Stomach (tissue), 9 donors: ENCODE data around the gene PRUNE1. TPM values are rescaled to one million over a fixed set of nuclear protein-coding genes. Genes with fewer than 3 reads are reported as not detected.

ENCODE experiments used
- DNase-seq, 2 donors: peaks; one replicate each; pipeline versions ENCODE4 v3.0.0 to v3.0.0-alpha.2; 2013 to 2019
- H3K27ac ChIP-seq, 5 donors: fragments of 200-600 bp in 4 of 5; sonication (generic) in 4 of 5; one replicate each; pipeline ENCODE4 v1.5.1; 2013 to 2019; ENCODE audit warnings: mild to moderate bottlenecking in 1 of 5, moderate library complexity in 1 of 5
- H3K27me3 ChIP-seq, 3 donors: fragments of 200-600 bp; sonication (generic); one replicate each; pipeline ENCODE4 v1.5.1; 2017 to 2019; ENCODE audit warnings: mixed run types in 1 of 3
- H3K36me3 ChIP-seq, 4 donors: fragments of 200-600 bp; sonication (generic); 1 replicate in 3 of 4; 2 replicates in 1 of 4; pipeline ENCODE4 v1.5.1; 2016 to 2019
- H3K4me1 ChIP-seq, 4 donors: fragments of 200-600 bp; sonication (generic); one replicate each; pipeline ENCODE4 v1.5.1; 2016 to 2019
- H3K4me3 ChIP-seq, 4 donors: fragments of 200-600 bp; sonication (generic) in 3 of 4; one replicate each; pipeline ENCODE4 v1.5.1; 2016 to 2019; ENCODE audit warnings: mild to moderate bottlenecking in 1 of 4
- H3K9me3 ChIP-seq, 4 donors: fragments of 200-600 bp; sonication (generic); one replicate each; pipeline ENCODE4 v1.5.1; 2016 to 2019
- CTCF ChIP-seq, 7 experiments: fragments of 450-650 bp in 4 of 7; fragments of 200-600 bp in 3 of 7; sonication (generic) in 3 of 7; IDR thresholded peaks; one replicate each; pipeline ENCODE4 v1.5.1; 2016 to 2019; ENCODE audit warnings: antibody characterized with exemption in 7 of 7, control low read depth in 2 of 7, mild to moderate bottlenecking in 1 of 7
- EP300 ChIP-seq: sonication (generic); formaldehyde crosslinking; IDR thresholded peaks from one replicate; pipeline ENCODE4 v1.6.1; 2017; ENCODE audit warnings: antibody characterized with exemption
- POLR2A ChIP-seq, 4 donors: fragments of 450-650 bp; IDR thresholded peaks; one replicate each; pipeline ENCODE4 v1.6.1; 2016; ENCODE audit warnings: antibody characterized with exemption in 4 of 4, control low read depth in 2 of 4, mild to moderate bottlenecking in 1 of 4, moderate library complexity in 1 of 4
- POLR2AphosphoS5 ChIP-seq, 3 donors: sonication (generic); formaldehyde crosslinking; IDR thresholded peaks; one replicate each; pipeline ENCODE4 v1.6.1; 2016; ENCODE audit warnings: antibody characterized with exemption in 3 of 3
- WGBS, 5 donors: extraction: QIAGEN DNeasy Blood & Tissue Kit in 3 of 5; methylation state at CpG; one replicate each; pipeline versions ENCODE4 v1.1.5 to v1.1.7; 2013 to 2018; 5-methylcytosine and 5-hydroxymethylcytosine counted together
- intact Hi-C: fragments of 100-400 bp; cut with DNase I; formaldehyde crosslinking; loops from one replicate; pipeline ENCODE4 v1.15.1; 2023; ENCODE audit warnings: low total_unique reads
- polyA plus RNA-seq, 3 donors: library from polyadenylated mRNA; stranded (reverse); fragments of 200-250 nt; gene quantifications; one replicate each; pipeline ENCODE4 v1.2.3, GENCODE V29; 2013
- total RNA-seq, 5 donors: library from RNA; depleted of rRNA; stranded (reverse); fragments of >200 nt; gene quantifications; one replicate each; pipeline versions ENCODE4 v1.1.0 to v1.2.3, GENCODE V29; 2014 to 2016
- donor health status: healthy with polysubstance abuse.
- donor health status: Bipolar disorder and iron deficiency.
- donor health status: healthy.

PRUNE1 gene
- total and polyA plus RNA-seq, 8 donors: 2.9 to 118 (median 13.7) TPM

GRCh38 chr1:150981177-150981804 is 27.0 kb upstream of the PRUNE1 start:
- peak; percentile 59 to 67 for DNase-seq
- peaks cover 40 to 63% (median 58%) of the 10 kb centered on the region in 4 donors for H3K4me1 ChIP-seq
- H3K27ac ChIP-seq: peak overlapping the region in 3 of 5 donors; percentile 31 to 61 (median 60)

GRCh38 chr1:150981805-150982712 is 26.2 kb upstream of the PRUNE1 start, which contains the start of gene ANXA9:
Gene ANXA9 (plus strand): TSS chr1:150982292. CDS start chr1:150983106, 814 bp downstream.
- TF ChIP-seq POLR2A (IDR thresholded peaks at IDR 0.05) (no peak), EP300 (no peak), POLR2AphosphoS5 (IDR thresholded peaks at IDR 0.05) (no peak), CTCF (IDR thresholded peaks at IDR 0.05) (no peak)
- peaks cover 38 to 55% (median 51%) of the 10 kb centered on the region in 4 donors for H3K4me1 ChIP-seq
- no peak within 1 kb of the TSS for H3K4me3 ChIP-seq
- no peaks in the 10 kb centered on the region for H3K36me3 ChIP-seq
- peak within 1 kb of the TSS in 4 of 5 donors; percentile 31 to 61 (median 56) for H3K27ac ChIP-seq
- no peaks in the 10 kb centered on the region for H3K27me3 ChIP-seq
- H3K9me3 ChIP-seq: no peaks in the 10 kb centered on the region
- peak; percentile 54 to 61 for DNase-seq
- intact Hi-C loops: no loop called here
- WGBS, 5 donors: 35 to 60% (median 41%) methylated on average over 9 to 12 of the region's 12 CpGs

More at GRCh38 chr1:150981177-150981804, 27.0 kb upstream of the PRUNE1 start:
- 46 to 62% (median 51%) methylated on average over 6 of the region's 6 CpGs for WGBS, 5 donors
- no peak overlapping the region for H3K4me3 ChIP-seq
- no peak for TF ChIP-seq POLR2AphosphoS5 (IDR thresholded peaks at IDR 0.05)
- no peak for TF ChIP-seq EP300
- TF ChIP-seq POLR2A (IDR thresholded peaks at IDR 0.05): no peak
- no peak for TF ChIP-seq CTCF (IDR thresholded peaks at IDR 0.05)
- no peaks in the 10 kb centered on the region for H3K9me3 ChIP-seq
- H3K27me3 ChIP-seq: no peaks in the 10 kb centered on the region
- intact Hi-C loops: no loop called here
- no peaks in the 10 kb centered on the region for H3K36me3 ChIP-seq

GRCh38 chr1:150985179-150985825 is 22.9 kb upstream of the PRUNE1 start:
- no peaks in the 10 kb centered on the region for H3K27me3 ChIP-seq
- TF ChIP-seq POLR2A (IDR thresholded peaks at IDR 0.05) (no peak), POLR2AphosphoS5 (IDR thresholded peaks at IDR 0.05) (no peak), EP300 (no peak), CTCF (IDR thresholded peaks at IDR 0.05) (no peak)
- H3K36me3 ChIP-seq: no peaks in the 10 kb centered on the region
- intact Hi-C loops: no loop called here
- H3K9me3 ChIP-seq: no peaks in the 10 kb centered on the region
- 82 to 98% (median 91%) methylated on average over 2 of the region's 2 CpGs for WGBS, 5 donors
- no peak for DNase-seq
- H3K4me1 ChIP-seq: peaks cover 17 to 23% (median 21%) of the 10 kb centered on the region in 4 donors
- H3K27ac ChIP-seq: no peak overlapping the region
- H3K4me3 ChIP-seq: no peak overlapping the region

GRCh38 chr1:150987924-150988323 is 20.3 kb upstream of the PRUNE1 start:
- Histone ChIP-seq H3K9me3 (no peaks in the 10 kb centered on the region), H3K4me3 (no peak overlapping the region), H3K4me1 (no peaks in the 10 kb centered on the region), H3K27me3 (no peaks in the 10 kb centered on the region), H3K27ac (no peak overlapping the region), H3K36me3 (no peaks in the 10 kb centered on the region)
- intact Hi-C loops: no loop called here
- no peak for TF ChIP-seq POLR2AphosphoS5 (IDR thresholded peaks at IDR 0.05)
- TF ChIP-seq POLR2A (IDR thresholded peaks at IDR 0.05): no peak
- TF ChIP-seq CTCF (IDR thresholded peaks at IDR 0.05): no peak
- TF ChIP-seq EP300: no peak
- no peak for DNase-seq
- WGBS, 5 donors: 80 to 92% (median 86%) methylated on average over 7 of the region's 7 CpGs
